ENCODE results near the gene RNF166.

DNA sequence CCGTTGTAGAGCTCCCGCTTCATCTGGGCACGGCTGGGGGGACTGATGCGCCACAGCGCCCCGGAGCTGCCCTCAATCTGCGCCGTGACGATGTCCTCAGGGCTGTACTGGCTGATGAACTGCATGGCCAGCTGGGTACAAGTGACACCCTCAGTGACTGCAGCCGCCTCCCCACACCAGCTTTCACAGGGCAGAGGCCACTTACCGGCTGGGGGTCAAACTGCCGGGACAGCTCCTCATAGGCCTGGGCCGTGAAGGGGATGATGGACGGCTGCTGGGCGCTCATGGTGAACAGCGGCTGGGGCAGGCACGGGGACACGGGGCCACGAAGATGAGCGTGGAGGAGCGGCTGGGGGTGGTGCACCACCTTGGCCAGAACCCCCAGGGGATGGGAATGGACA, 10.4 kb upstream of the RNF166 start:
- TF ChIP-seq, protein P1, sequence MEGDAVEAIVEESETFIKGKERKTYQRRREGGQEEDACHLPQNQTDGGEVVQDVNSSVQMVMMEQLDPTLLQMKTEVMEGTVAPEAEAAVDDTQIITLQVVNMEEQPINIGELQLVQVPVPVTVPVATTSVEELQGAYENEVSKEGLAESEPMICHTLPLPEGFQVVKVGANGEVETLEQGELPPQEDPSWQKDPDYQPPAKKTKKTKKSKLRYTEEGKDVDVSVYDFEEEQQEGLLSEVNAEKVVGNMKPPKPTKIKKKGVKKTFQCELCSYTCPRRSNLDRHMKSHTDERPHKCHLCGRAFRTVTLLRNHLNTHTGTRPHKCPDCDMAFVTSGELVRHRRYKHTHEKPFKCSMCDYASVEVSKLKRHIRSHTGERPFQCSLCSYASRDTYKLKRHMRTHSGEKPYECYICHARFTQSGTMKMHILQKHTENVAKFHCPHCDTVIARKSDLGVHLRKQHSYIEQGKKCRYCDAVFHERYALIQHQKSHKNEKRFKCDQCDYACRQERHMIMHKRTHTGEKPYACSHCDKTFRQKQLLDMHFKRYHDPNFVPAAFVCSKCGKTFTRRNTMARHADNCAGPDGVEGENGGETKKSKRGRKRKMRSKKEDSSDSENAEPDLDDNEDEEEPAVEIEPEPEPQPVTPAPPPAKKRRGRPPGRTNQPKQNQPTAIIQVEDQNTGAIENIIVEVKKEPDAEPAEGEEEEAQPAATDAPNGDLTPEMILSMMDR (IDR thresholded peaks at IDR 0.05): no peak
- TF ChIP-seq TCF7L2 (IDR thresholded peaks at IDR 0.05; ENCODE audit: low read depth, low read length): no peak
- no peak for TF ChIP-seq POLR2AphosphoS5 (IDR thresholded peaks at IDR 0.05; ENCODE audit: low read depth, low read length)
